ENCODE results near the gene FGFR2.

FGFR2 gene

DNA sequence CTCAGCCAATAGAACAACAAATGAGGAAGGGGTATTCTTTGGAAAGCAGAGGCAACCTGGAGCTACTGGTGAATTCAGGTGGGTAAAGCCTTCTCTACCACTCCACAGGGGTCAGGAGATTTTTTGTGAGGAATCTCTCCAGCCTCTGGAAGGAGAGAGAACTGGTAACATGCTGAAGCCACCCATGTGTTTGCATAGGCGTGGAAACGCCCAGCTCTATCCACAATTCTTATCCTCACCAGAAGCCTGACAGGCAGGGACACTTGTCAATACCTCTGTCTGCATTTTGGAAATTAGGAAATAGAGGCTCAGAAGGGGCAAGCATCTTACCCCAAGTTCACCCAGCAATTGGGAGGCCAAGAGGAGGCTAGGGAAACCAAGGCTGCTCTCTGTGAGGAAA lies 133.7 kb downstream of the FGFR2 start:
- H3K9me3 ChIP-seq (ENCODE audit: insufficient read depth, low read depth, low read length) = no peaks in the 10 kb centered on the region
- H3K9ac ChIP-seq (ENCODE audit: low read depth, low read length) = no peak overlapping the region
- peaks cover 16% of the 10 kb centered on the region; the same call in 1 of the 2 replicates for H3K4me1 ChIP-seq (ENCODE audit: insufficient read depth, low read length)
- H3K27me3 ChIP-seq (ENCODE audit: insufficient read depth, low read length) = no peaks in the 10 kb centered on the region
- H3K27ac ChIP-seq (ENCODE audit: low read length) = no peak overlapping the region
- no peak overlapping the region for H3K4me3 ChIP-seq (ENCODE audit: low read length)
- H3K36me3 ChIP-seq (ENCODE audit: insufficient read depth, low read depth, low read length) = no peaks in the 10 kb centered on the region

DNA sequence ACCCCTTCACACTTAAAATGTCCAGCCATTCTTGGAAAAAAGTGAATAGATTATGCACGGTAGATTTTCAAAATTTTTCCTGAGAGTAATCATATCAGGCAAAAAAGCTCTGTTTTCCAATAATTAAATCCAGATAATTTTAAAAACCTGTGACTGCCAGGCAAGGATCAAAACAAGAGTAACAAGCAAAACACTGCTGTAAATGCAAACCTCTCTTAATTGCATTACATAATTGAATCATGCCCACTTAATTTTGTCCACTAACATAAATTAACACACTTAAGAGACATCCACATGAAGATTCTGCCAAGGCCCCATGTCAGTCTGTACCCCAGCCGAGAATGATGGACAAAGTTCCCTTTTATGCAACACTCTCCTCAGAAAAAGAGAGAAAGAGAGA lies 135.3 kb downstream of the FGFR2 start:
- H3K4me1 ChIP-seq (ENCODE audit: insufficient read depth, low read length) = peaks cover 19% of the 10 kb centered on the region; the same call in 1 of the 2 replicates
- no peak overlapping the region for H3K27ac ChIP-seq (ENCODE audit: low read length)
- no peak overlapping the region for H3K9ac ChIP-seq (ENCODE audit: low read depth, low read length)
- H3K36me3 ChIP-seq (ENCODE audit: insufficient read depth, low read depth, low read length) = no peaks in the 10 kb centered on the region
- no peaks in the 10 kb centered on the region for H3K27me3 ChIP-seq (ENCODE audit: insufficient read depth, low read length)
- no peak overlapping the region for H3K4me3 ChIP-seq (ENCODE audit: low read length)
- no peaks in the 10 kb centered on the region for H3K9me3 ChIP-seq (ENCODE audit: insufficient read depth, low read depth, low read length)

DNA sequence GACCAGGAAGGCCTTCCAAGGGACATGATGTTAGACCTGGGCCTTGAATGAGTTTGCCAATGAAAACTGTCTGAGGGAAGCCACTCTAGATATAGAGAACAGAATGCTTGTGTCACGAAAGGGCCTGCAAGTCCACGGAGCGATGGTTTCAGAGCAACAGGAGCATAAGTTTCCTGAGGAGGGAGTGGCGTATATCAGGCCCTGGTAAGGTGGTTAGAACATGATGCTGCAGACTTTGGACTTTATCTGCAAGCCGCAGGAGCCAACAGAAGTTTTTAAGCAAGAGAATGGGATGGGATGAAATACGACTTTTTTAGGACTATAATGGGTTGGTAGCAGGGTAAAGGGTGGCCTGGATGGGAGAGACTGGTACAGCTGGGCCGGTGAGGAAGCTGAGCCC lies 136.0 kb downstream of the FGFR2 start:
- no peaks in the 10 kb centered on the region for H3K27me3 ChIP-seq (ENCODE audit: insufficient read depth, low read length)
- H3K36me3 ChIP-seq (ENCODE audit: insufficient read depth, low read depth, low read length) = no peaks in the 10 kb centered on the region
- H3K9ac ChIP-seq (ENCODE audit: low read depth, low read length) = no peak overlapping the region
- no peak overlapping the region for H3K4me3 ChIP-seq (ENCODE audit: low read length)
- H3K27ac ChIP-seq (ENCODE audit: low read length) = no peak overlapping the region
- H3K9me3 ChIP-seq (ENCODE audit: insufficient read depth, low read depth, low read length) = no peaks in the 10 kb centered on the region
- peaks cover 19% of the 10 kb centered on the region; the same call in 1 of the 2 replicates for H3K4me1 ChIP-seq (ENCODE audit: insufficient read depth, low read length)

DNA sequence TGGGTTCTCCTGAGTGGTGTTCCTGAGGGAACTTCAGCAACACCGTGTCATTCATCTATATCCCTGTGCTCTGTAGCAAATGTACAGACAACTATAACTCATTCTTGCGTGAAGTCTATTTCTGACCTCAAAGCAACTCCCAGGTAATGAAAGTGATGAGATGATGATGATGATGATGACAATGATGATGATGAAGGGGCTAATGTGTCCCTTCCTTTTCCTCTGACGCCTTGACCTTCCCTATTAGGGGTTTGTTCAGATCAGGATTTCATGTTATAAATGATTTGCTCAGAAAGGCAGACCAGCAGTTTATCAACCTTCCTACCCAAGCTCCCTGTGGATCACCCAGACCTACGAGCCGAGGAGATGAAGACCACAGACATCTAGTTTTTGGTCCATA lies 136.9 kb downstream of the FGFR2 start:
- no peak overlapping the region for H3K9ac ChIP-seq (ENCODE audit: low read depth, low read length)
- H3K27me3 ChIP-seq (ENCODE audit: insufficient read depth, low read length) = no peaks in the 10 kb centered on the region
- no peaks in the 10 kb centered on the region for H3K36me3 ChIP-seq (ENCODE audit: insufficient read depth, low read depth, low read length)
- peaks cover 19% of the 10 kb centered on the region; the same call in 1 of the 2 replicates for H3K4me1 ChIP-seq (ENCODE audit: insufficient read depth, low read length)
- H3K27ac ChIP-seq (ENCODE audit: low read length) = no peak overlapping the region
- H3K9me3 ChIP-seq (ENCODE audit: insufficient read depth, low read depth, low read length) = no peaks in the 10 kb centered on the region
- no peak overlapping the region for H3K4me3 ChIP-seq (ENCODE audit: low read length)

DNA sequence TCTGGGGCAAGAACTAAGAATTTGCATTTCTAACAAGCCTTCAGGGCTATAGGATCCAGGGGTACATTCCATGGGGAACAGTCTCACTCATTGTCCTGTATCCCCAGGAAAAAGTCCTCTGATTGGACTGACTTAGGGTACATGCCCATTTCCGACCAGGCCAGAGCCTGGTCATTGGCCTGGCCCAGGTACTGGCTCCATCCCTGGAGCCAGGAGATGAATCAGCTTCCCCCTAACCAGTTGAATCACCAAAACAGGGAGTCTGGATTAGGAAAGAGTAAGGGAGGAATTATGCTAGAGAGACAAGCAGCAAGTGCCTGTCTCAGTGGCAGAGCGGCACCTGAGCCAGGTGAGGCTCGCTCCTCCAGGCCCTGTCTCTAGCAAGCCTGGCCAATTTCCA lies 137.5 kb downstream of the FGFR2 start:
- Histone ChIP-seq H3K36me3 (ENCODE audit: insufficient read depth, low read depth, low read length) (no peaks in the 10 kb centered on the region), H3K9ac (ENCODE audit: low read depth, low read length) (no peak overlapping the region), H3K4me1 (ENCODE audit: insufficient read depth, low read length) (peaks cover 19% of the 10 kb centered on the region; the same call in 1 of the 2 replicates), H3K4me3 (ENCODE audit: low read length) (no peak overlapping the region), H3K27me3 (ENCODE audit: insufficient read depth, low read length) (no peaks in the 10 kb centered on the region), H3K9me3 (ENCODE audit: insufficient read depth, low read depth, low read length) (no peaks in the 10 kb centered on the region), H3K27ac (ENCODE audit: low read length) (no peak overlapping the region)

DNA sequence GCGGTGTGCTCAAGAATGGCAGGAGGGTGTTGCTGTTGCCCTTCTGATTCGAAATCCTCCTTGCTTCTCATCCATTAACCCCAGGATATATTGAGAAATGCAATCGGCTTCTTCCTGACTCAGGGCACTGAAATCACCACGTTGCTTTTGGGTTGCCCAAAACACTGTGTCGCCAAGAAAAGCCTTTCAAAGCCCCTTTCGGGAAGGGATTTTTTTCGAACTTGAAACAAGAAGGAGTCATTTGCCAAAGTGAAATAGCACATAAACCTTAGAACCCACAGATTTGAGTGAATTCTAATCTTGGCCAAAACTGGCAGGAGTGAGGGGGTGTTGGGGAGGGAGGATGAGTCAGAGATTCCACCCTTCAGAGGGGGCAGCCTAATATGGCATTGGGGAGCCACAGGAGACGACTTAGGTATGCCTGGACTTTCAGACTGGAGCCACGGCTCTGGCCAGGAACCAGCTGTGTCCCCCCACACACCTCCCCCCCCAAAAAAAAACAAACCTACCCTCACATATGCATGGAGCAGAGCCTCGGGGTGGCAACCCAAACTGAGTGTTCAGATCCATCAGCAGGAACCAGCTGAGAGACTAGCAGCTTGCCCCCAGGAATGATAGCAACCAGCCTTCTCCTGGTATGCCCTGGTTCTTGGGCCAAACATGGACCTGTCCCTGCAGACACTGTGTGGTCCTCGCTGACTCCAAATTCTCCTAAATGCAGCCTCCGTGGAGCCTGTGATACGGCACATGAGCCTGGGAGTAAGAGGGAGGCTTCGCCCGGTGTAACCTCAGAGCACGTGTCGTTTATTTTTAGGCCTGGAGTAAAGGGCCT lies 138.4 kb downstream of the FGFR2 start:
- Histone ChIP-seq H3K4me1 (ENCODE audit: insufficient read depth, low read length) (peaks cover 19% of the 10 kb centered on the region; the same call in 1 of the 2 replicates), H3K27ac (ENCODE audit: low read length) (peak overlapping the region; percentile 15), H3K27me3 (ENCODE audit: insufficient read depth, low read length) (no peaks in the 10 kb centered on the region), H3K4me3 (ENCODE audit: low read length) (peak overlapping the region; percentile 2; the same call in 1 of the 2 replicates), H3K36me3 (ENCODE audit: insufficient read depth, low read depth, low read length) (no peaks in the 10 kb centered on the region), H3K9me3 (ENCODE audit: insufficient read depth, low read depth, low read length) (no peaks in the 10 kb centered on the region), H3K9ac (ENCODE audit: low read depth, low read length) (peak overlapping the region; percentile 28; the same call in 1 of the 2 replicates)

DNA sequence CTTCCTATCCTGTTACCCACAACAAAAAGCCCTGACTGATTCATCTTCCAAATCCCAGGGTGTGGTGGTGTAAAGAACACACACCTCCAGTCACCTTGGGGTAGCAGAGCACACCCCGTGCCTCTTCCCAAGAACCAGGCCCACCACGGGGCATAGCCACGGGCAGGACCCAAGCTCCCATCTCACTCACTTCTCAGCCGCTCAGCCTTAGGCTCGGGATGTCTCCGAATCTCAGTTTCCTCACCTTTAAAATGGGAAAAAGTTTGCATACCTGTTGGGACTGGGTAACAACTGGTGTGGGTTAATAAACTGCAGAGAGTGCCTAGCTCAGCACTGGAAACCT lies 139.0 kb downstream of the FGFR2 start:
- no peaks in the 10 kb centered on the region for H3K36me3 ChIP-seq (ENCODE audit: insufficient read depth, low read depth, low read length)
- H3K27me3 ChIP-seq (ENCODE audit: insufficient read depth, low read length) = no peaks in the 10 kb centered on the region
- peak overlapping the region; percentile 15 for H3K27ac ChIP-seq (ENCODE audit: low read length)
- peaks cover 19% of the 10 kb centered on the region; the same call in 1 of the 2 replicates for H3K4me1 ChIP-seq (ENCODE audit: insufficient read depth, low read length)
- no peak overlapping the region for H3K4me3 ChIP-seq (ENCODE audit: low read length)
- H3K9ac ChIP-seq (ENCODE audit: low read depth, low read length) = peak overlapping the region; percentile 25; the same call in 1 of the 2 replicates
- H3K9me3 ChIP-seq (ENCODE audit: insufficient read depth, low read depth, low read length) = no peaks in the 10 kb centered on the region

DNA sequence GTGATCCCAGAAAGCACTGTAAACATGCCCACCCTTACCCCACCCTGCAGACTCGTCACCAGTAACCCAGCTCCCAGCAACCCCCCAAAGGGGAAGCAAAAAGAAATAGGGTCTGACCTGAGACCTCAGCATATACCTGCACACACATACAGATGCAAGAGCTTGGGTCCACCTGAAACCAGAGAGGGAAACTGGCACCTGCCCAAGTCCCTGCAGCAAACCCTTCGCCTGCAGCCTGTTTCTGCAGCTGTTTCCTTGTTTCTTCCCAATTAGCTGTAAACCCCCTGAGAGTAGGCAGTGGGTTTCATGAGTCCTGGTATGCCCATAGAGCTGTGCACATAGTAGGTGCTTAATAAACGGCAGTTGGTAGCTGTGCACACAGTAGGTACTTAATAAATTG lies 140.5 kb downstream of the FGFR2 start:
- Histone ChIP-seq H3K4me3 (ENCODE audit: low read length) (no peak overlapping the region), H3K9me3 (ENCODE audit: insufficient read depth, low read depth, low read length) (no peaks in the 10 kb centered on the region)

DNA sequence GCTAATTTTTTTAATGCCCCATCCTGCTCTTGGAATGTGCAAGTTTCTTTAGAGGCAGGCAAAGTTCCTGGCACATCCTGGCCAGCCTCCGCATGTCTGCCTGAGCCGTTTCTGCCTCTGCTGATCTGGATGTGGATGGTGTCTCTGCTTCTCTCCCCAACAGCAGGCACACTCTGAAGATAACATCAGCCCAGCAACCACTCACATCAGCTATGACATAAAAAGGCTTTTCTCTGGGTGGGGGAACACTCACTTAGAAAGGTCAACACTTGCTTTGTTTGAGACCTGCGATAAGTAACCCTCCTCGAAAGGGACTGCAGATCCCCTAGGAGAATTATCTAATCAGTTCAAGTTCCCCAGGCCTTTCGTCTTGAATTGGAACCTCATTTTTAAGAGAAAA lies 142.9 kb downstream of the FGFR2 start:
- no peaks in the 10 kb centered on the region for H3K27me3 ChIP-seq (ENCODE audit: insufficient read depth, low read length)
- H3K36me3 ChIP-seq (ENCODE audit: insufficient read depth, low read depth, low read length) = no peaks in the 10 kb centered on the region
- no peak overlapping the region for H3K4me3 ChIP-seq (ENCODE audit: low read length)
- no peak overlapping the region for H3K27ac ChIP-seq (ENCODE audit: low read length)
- no peak overlapping the region for H3K9ac ChIP-seq (ENCODE audit: low read depth, low read length)
- no peaks in the 10 kb centered on the region for H3K9me3 ChIP-seq (ENCODE audit: insufficient read depth, low read depth, low read length)
- peaks cover 7% of the 10 kb centered on the region; the same call in 1 of the 2 replicates for H3K4me1 ChIP-seq (ENCODE audit: insufficient read depth, low read length)

More for the DNA sequence above, 140.5 kb downstream of the FGFR2 start:
- Histone ChIP-seq H3K27me3 (ENCODE audit: insufficient read depth, low read length) (no peaks in the 10 kb centered on the region), H3K9ac (ENCODE audit: low read depth, low read length) (no peak overlapping the region), H3K4me1 (ENCODE audit: insufficient read depth, low read length) (peaks cover 13% of the 10 kb centered on the region; the same call in 1 of the 2 replicates), H3K36me3 (ENCODE audit: insufficient read depth, low read depth, low read length) (no peaks in the 10 kb centered on the region), H3K27ac (ENCODE audit: low read length) (no peak overlapping the region)

DNA sequence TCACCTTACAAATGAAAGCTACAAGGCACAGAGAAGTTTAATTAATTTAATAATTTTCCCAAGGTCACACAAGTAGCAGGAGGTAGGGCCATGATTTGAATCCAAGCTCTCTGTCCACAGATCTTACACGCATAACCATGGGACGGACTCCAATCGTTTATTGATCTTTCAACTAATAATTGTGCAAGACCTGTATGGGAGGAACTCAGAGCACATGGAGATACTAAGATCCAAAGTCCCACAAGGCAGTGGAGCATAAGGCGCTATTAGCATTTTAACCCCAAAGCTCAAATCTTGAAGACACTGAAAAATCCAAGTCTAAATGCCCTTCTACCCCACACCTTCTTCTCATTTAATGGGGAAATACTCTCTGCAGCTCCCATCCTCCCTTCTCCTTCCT lies 143.5 kb downstream of the FGFR2 start:
- Histone ChIP-seq H3K4me3 (ENCODE audit: low read length) (no peak overlapping the region), H3K9me3 (ENCODE audit: insufficient read depth, low read depth, low read length) (no peaks in the 10 kb centered on the region), H3K27ac (ENCODE audit: low read length) (no peak overlapping the region), H3K4me1 (ENCODE audit: insufficient read depth, low read length) (peaks cover 2% of the 10 kb centered on the region; the same call in 1 of the 2 replicates), H3K27me3 (ENCODE audit: insufficient read depth, low read length) (no peaks in the 10 kb centered on the region), H3K36me3 (ENCODE audit: insufficient read depth, low read depth, low read length) (no peaks in the 10 kb centered on the region), H3K9ac (ENCODE audit: low read depth, low read length) (no peak overlapping the region)

DNA sequence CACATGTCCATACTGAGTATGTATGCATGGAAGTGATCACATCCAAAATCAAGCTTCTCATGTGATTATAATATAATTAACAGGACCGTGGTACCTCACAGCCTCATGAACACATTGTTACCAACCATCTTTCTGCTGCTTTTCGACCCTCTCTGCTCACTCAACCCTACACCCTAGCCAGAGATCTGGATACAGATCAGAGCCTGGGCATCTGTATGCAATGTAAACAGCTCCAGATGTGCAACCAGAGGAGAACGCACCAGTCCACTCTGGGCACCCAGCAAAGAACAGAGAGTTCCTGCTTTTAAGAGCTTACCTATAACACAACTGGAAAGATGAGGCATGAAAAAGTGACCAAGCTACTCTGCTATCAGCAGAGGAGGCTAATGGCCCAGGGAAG lies 145.1 kb downstream of the FGFR2 start:
- Histone ChIP-seq H3K27me3 (ENCODE audit: insufficient read depth, low read length) (no peaks in the 10 kb centered on the region), H3K4me3 (ENCODE audit: low read length) (no peak overlapping the region), H3K9me3 (ENCODE audit: insufficient read depth, low read depth, low read length) (no peaks in the 10 kb centered on the region), H3K36me3 (ENCODE audit: insufficient read depth, low read depth, low read length) (no peaks in the 10 kb centered on the region), H3K27ac (ENCODE audit: low read length) (no peak overlapping the region), H3K4me1 (ENCODE audit: insufficient read depth, low read length) (no peaks in the 10 kb centered on the region), H3K9ac (ENCODE audit: low read depth, low read length) (no peak overlapping the region)

DNA sequence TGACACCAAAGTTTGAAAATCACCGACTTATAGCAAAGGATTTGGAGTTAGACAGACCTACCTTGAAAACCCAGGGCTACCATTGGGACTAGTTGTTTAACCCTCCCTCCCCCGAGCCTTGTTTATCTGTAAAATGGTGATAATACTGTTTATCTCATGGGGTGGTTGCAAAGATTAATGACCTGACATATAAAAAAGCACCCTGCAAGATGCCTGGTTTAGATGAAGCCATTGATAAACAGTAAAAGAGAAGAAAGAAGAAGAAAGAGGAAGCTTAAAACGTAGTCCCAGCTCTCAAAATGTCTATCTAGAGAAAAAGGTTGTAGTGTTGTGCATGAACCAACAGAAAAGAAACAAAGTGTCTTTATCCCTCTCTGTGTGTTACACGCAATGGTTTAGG lies 145.7 kb downstream of the FGFR2 start:
- Histone ChIP-seq H3K9me3 (ENCODE audit: insufficient read depth, low read depth, low read length) (no peaks in the 10 kb centered on the region), H3K27me3 (ENCODE audit: insufficient read depth, low read length) (no peaks in the 10 kb centered on the region), H3K4me1 (ENCODE audit: insufficient read depth, low read length) (no peaks in the 10 kb centered on the region), H3K27ac (ENCODE audit: low read length) (no peak overlapping the region), H3K36me3 (ENCODE audit: insufficient read depth, low read depth, low read length) (no peaks in the 10 kb centered on the region), H3K4me3 (ENCODE audit: low read length) (no peak overlapping the region), H3K9ac (ENCODE audit: low read depth, low read length) (no peak overlapping the region)
